Breast epithelium (tissue), 4 donors: ENCODE data around the gene UNC13C. TPM values are rescaled to one million over a fixed set of nuclear protein-coding genes. Genes with fewer than 3 reads are reported as not detected.

Experiments
- DNase-seq, 2 donors: peaks; one replicate each; pipeline ENCODE4 v3.0.0-alpha.2; 2019; ENCODE audit warnings: low spot score in 2 of 2
- H3K27ac ChIP-seq, 2 donors: fragments of 200-600 bp; sonication (generic) in 1 of 2; one replicate each; pipeline ENCODE4 v1.5.1; 2016 to 2019; ENCODE audit warnings: mild to moderate bottlenecking in 1 of 2
- H3K27me3 ChIP-seq, 2 donors: fragments of 200-600 bp; sonication (generic) in 1 of 2; one replicate each; pipeline versions ENCODE4 v1.5.1 to v1.6.0; 2017 to 2019; ENCODE audit warnings: control low read depth in 1 of 2, mild to moderate bottlenecking in 1 of 2
- H3K36me3 ChIP-seq: fragments of 200-600 bp; one replicate; pipeline ENCODE4 v1.5.1; 2019
- H3K4me1 ChIP-seq, 2 donors: fragments of 200-600 bp; sonication (generic); one replicate each; pipeline ENCODE4 v1.5.1; 2016 to 2019; ENCODE audit warnings: control low read depth in 1 of 2
- H3K4me3 ChIP-seq, 3 donors: fragments of 200-600 bp; sonication (generic); 1 replicate in 2 of 3; 2 replicates in 1 of 3; pipeline ENCODE4 v1.5.1; 2016 to 2019; ENCODE audit warnings: mild to moderate bottlenecking in 3 of 3, moderate library complexity in 2 of 3
- H3K9me3 ChIP-seq, 2 donors: fragments of 200-600 bp; sonication (generic) in 1 of 2; one replicate each; pipeline ENCODE4 v1.5.1; 2016 to 2019; ENCODE audit warnings: control low read depth in 1 of 2
- POLR2A ChIP-seq: fragments of 450-650 bp; IDR thresholded peaks from one replicate; pipeline ENCODE4 v1.6.1; 2016; ENCODE audit warnings: antibody characterized with exemption, mild to moderate bottlenecking, moderate library complexity
- POLR2AphosphoS5 ChIP-seq, 3 donors: sonication (generic); formaldehyde crosslinking; IDR thresholded peaks; one replicate each; pipeline ENCODE4 v1.6.1; 2017; ENCODE audit warnings: antibody characterized with exemption in 3 of 3
- intact Hi-C: fragments of 100-400 bp; cut with DNase I; formaldehyde crosslinking; loops from one replicate; pipeline ENCODE4 v1.15.1; 2023; ENCODE audit warnings: low total_unique reads
- total RNA-seq, 3 donors: library from RNA; depleted of rRNA; stranded (reverse); fragments of >200 nt; gene quantifications; one replicate each; pipeline ENCODE4 v1.1.0, GENCODE V29; 2016
- TF ChIP-seq, protein P1 (sequence below), 3 donors: fragments of 450-650 bp; IDR thresholded peaks; one replicate each; pipeline ENCODE4 v1.5.1; 2016 to 2017; ENCODE audit warnings: antibody characterized with exemption in 3 of 3, mild to moderate bottlenecking in 3 of 3, moderate library complexity in 3 of 3

Gene UNC13C
- total RNA-seq, 3 donors from 2014 or later, result 0.32 to 2.9 (median 0.88) TPM

DNA sequence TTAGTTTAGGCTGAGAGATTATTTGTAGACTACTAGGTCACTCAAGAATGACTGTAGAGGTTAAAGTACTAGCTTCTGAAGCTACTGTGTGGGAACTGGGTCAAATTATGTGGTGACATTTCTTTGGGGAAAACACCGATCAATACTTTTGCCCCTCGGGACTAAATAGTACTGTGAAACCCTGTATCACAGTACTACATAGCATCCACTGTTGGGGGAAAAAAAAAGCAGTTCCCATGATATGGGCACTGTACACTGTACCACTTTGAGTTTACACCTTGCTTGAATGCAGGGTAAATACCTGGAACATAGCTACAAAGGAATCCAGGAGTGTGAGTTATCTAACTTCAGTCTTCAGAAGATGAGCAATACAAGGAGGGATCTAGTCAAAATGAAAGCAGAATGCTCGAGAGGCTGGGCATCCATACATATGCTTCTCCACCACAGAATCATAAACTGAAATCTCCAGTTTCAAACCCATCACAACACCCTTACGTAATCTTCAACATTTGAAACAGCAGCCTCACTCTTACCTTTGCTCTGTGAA is 311.4 kb downstream of the UNC13C start:
- intact Hi-C loops, result no loop called here
- H3K9me3 ChIP-seq, result no peaks in the 10 kb centered on the region
- no peak overlapping the region for H3K27ac ChIP-seq
- H3K36me3 ChIP-seq, result no peaks in the 10 kb centered on the region
- no peaks in the 10 kb centered on the region for H3K4me1 ChIP-seq
- no peak overlapping the region for H3K4me3 ChIP-seq
- no peak for TF ChIP-seq POLR2AphosphoS5 (IDR thresholded peaks at IDR 0.05)
- TF ChIP-seq, protein P1, sequence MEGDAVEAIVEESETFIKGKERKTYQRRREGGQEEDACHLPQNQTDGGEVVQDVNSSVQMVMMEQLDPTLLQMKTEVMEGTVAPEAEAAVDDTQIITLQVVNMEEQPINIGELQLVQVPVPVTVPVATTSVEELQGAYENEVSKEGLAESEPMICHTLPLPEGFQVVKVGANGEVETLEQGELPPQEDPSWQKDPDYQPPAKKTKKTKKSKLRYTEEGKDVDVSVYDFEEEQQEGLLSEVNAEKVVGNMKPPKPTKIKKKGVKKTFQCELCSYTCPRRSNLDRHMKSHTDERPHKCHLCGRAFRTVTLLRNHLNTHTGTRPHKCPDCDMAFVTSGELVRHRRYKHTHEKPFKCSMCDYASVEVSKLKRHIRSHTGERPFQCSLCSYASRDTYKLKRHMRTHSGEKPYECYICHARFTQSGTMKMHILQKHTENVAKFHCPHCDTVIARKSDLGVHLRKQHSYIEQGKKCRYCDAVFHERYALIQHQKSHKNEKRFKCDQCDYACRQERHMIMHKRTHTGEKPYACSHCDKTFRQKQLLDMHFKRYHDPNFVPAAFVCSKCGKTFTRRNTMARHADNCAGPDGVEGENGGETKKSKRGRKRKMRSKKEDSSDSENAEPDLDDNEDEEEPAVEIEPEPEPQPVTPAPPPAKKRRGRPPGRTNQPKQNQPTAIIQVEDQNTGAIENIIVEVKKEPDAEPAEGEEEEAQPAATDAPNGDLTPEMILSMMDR (IDR thresholded peaks at IDR 0.05), result no peak
- no peak for TF ChIP-seq POLR2A
- DNase-seq, result no peak
- no peaks in the 10 kb centered on the region for H3K27me3 ChIP-seq

DNA sequence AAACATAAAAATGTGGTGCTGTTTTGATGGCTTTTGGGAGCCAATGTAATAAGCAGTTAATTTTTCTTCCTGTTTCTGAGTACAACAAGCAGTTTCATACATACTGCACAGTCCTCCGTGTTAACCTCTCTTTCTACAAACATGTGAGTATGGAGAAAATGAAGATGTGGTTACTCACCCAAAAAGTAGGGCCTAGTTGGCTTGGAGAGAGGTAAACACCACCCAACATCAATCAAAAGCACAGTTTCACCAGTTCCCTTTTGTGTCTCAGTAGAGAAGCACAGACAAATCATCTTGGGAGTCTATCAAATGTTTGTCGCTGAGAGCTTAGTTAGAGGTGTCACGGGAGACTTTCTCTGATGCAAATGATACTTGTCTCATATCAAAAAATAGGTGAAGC is 320.2 kb downstream of the UNC13C start:
- intact Hi-C loops, result no loop called here
- H3K4me3 ChIP-seq, result no peak overlapping the region
- no peaks in the 10 kb centered on the region for H3K4me1 ChIP-seq
- DNase-seq, result no peak
- H3K9me3 ChIP-seq, result no peaks in the 10 kb centered on the region
- no peaks in the 10 kb centered on the region for H3K27me3 ChIP-seq
- no peak for TF ChIP-seq POLR2A
- TF ChIP-seq, protein P1 (IDR thresholded peaks at IDR 0.05), result no peak
- no peak for TF ChIP-seq POLR2AphosphoS5 (IDR thresholded peaks at IDR 0.05)
- no peaks in the 10 kb centered on the region for H3K36me3 ChIP-seq
- H3K27ac ChIP-seq, result no peak overlapping the region

DNA sequence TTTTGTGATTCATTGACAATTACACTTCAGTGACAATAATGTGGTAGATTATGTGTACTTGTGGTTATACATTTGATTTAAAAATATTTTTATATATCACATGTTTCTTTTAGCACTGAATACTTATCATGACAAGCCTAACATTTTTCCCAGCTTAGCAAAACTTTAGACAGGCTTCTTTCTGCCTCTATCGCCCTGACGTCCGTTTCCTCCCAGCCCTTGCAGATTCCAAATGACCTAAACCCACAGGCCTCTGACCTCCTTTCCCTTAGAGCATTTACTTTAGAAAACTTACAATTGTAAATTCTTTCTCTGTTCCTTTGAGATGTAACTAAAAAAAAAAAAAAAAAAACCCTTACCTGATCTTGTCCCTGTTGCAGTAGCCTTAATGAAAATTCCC is 326.1 kb downstream of the UNC13C start:
- no peaks in the 10 kb centered on the region for H3K4me1 ChIP-seq
- DNase-seq, result no peak
- no peak for TF ChIP-seq POLR2A
- no peak for TF ChIP-seq POLR2AphosphoS5 (IDR thresholded peaks at IDR 0.05)
- TF ChIP-seq, protein P1 (IDR thresholded peaks at IDR 0.05), result no peak
- H3K36me3 ChIP-seq, result no peaks in the 10 kb centered on the region
- H3K4me3 ChIP-seq, result no peak overlapping the region
- H3K27me3 ChIP-seq, result no peaks in the 10 kb centered on the region
- intact Hi-C loops, result no loop called here
- H3K9me3 ChIP-seq, result no peaks in the 10 kb centered on the region
- no peak overlapping the region for H3K27ac ChIP-seq

DNA sequence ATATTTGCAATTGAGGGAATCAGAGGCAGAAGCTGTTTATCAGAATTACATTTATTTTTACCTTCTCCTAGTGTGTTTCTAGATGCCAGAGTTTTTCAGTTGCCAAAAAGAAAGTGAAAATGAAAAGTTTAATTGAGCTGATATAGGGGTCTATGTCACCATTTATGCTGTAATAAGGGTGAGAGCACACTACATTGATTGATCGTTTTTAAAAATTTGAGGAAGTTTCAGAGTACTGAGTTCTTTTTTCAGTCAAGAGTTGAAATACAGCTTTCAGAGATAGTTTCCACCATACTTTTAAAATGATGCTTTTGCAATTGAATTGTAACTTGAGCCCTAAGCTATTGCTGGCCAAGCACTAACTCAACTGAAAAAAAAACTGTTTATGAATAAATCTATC is 326.9 kb downstream of the UNC13C start:
- Histone ChIP-seq H3K36me3 (no peaks in the 10 kb centered on the region), H3K9me3 (no peaks in the 10 kb centered on the region), H3K27me3 (no peaks in the 10 kb centered on the region), H3K4me1 (no peaks in the 10 kb centered on the region), H3K27ac (no peak overlapping the region), H3K4me3 (no peak overlapping the region)
- TF ChIP-seq POLR2A (no peak), POLR2AphosphoS5 (IDR thresholded peaks at IDR 0.05) (no peak)
- TF ChIP-seq, protein P1 (IDR thresholded peaks at IDR 0.05), result no peak
- no peak for DNase-seq
- intact Hi-C loops, result no loop called here

DNA sequence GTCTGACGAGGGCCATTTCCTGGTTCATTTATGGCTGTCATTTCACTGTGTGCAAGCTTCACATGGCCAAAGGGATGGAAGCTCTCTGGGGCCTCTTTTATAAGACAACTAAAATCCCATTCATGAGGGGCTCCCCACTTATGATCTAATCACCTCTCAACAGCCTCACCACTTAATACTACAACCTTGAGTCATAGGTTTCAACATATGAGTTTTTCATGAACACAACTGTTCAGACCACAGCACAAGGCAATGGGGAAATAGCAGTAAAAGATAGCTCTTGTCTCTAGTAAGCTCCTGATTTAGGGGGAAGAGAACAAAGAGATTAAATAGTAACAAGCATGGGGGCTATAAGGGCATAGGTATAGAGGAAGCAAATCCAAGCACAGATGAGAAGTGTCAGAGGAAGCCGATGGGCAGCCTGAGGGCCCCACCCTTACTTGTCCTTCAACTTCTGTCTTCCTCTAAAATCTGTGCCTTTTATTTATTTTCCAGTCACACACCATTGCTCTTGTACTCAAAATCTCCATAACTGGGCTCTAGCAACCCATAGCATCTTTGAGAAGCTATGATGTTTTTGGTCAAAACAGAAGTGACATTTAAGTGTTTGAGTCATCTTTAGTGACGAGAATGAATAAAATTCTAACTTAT is 329.1 kb downstream of the UNC13C start:
- Histone ChIP-seq H3K4me3 (no peak overlapping the region), H3K27me3 (no peaks in the 10 kb centered on the region), H3K4me1 (no peaks in the 10 kb centered on the region), H3K27ac (no peak overlapping the region), H3K36me3 (no peaks in the 10 kb centered on the region), H3K9me3 (no peaks in the 10 kb centered on the region)
- no peak for TF ChIP-seq POLR2A
- TF ChIP-seq, protein P1 (IDR thresholded peaks at IDR 0.05), result no peak
- TF ChIP-seq POLR2AphosphoS5 (IDR thresholded peaks at IDR 0.05), result no peak
- intact Hi-C loops, result no loop called here
- no peak for DNase-seq
